GM21825 (cell line): Measurements from ENCODE around the gene PCNP.
"Not testable (repeated sequence)": the region's sequence is repeated elsewhere in the genome, so short reads cannot be mapped to it uniquely, and the experiment has no call there.

Experiments
- ATAC-seq: cut with Tn5 transposase; IDR thresholded peaks from one replicate; pipeline ENCODE4 v1.9.1; 2021; ENCODE audit warnings: mild to moderate bottlenecking, moderate library complexity; ENCODE audit not compliant: unreplicated experiment

Gene PCNP

GRCh38 chr3:101631098-101631796 lies 57.3 kb downstream of the PCNP start:
- no peak for ATAC-seq

DNA sequence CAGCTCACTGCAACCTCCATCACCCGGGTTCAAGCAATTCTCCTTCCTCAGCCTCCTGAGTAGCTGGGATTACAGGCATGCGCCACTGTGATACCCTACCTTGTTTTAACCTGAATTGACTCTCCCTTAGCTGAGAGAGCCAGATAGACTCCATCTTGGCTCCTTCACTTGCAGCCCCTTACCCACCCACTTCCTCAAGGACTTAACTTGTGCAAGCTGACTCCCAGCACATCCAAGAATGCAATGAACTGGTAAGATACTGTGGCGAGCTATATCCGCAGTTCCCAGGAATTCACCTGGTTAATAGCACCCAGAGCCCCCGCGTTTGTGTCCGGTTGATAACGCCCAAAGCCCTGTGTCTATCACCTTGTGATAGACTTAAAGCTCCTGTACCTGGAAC lies 58.0 kb downstream of the PCNP start:
- ATAC-seq: not testable (repeated sequence)

DNA sequence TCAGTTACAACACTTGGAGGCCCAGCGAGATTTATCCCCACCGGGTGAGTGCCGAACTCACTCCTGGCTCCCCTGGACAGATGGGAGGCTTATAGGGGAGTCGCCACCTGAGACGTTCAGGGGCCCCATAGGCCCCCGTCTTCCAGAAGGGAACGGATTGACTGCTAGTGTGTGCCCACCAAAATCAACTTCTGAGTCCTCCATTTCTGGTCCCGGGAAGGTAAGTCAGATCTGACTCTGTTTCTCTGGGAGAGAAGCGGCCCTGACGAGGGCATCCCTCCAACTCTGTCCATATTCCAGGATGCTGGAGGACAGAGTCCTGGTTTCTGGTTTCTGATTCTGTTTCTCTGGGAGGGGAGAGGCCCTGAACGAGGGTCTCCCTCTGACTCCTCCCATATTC lies 58.6 kb downstream of the PCNP start:
- ATAC-seq: no peak

GRCh38 chr3:101633186-101633585 lies 59.2 kb downstream of the PCNP start:
- ATAC-seq: no peak

DNA sequence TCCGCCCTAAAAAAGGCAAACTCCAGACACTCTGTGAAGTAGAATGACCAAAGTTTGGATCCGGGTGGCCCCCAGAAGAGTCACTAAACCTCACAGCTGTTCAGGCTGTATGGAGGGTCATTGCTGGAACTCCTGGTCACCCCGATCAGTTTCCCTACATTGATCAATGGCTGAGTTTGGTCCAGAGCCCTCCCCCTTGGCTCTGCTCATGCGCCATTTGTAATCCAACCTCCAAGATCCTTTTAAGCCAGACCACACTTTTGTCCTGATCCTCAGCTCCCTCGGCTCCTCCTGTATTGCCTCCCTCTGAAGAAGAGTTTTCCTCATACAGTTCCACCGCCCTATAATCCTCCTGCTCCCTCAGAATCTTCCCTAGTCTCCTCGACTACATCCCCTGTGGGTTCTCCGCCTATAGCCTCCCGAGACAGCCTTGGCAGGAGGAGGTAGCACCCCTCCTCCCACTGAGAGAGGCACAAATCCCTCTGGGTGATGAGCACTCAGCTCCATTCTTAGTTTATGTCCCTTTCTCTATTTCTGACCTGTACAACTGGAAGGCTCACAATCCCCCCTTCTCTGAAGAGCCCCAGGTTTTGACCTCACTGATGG lies 60.7 kb downstream of the PCNP start:
- ATAC-seq: no peak

DNA sequence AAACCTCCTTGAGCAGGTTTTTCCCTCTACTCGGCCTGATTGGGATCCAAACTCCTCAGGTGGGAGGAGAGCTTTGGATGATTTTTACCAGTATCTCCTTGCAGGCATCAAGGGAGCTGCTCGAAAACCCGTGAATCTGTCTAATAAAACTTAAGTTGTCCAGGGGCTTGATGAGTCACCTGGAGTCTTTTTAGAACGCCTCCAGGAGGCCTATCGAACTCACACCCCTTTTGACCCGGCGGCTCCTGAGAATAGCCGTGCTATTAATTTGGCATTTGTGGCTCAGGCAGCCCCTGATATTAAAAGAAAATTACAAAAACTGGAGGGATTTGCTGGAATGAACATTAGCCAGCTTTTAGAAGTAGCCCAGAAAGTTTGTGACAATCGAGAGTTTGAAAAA lies 61.4 kb downstream of the PCNP start:
- ATAC-seq: no peak

DNA sequence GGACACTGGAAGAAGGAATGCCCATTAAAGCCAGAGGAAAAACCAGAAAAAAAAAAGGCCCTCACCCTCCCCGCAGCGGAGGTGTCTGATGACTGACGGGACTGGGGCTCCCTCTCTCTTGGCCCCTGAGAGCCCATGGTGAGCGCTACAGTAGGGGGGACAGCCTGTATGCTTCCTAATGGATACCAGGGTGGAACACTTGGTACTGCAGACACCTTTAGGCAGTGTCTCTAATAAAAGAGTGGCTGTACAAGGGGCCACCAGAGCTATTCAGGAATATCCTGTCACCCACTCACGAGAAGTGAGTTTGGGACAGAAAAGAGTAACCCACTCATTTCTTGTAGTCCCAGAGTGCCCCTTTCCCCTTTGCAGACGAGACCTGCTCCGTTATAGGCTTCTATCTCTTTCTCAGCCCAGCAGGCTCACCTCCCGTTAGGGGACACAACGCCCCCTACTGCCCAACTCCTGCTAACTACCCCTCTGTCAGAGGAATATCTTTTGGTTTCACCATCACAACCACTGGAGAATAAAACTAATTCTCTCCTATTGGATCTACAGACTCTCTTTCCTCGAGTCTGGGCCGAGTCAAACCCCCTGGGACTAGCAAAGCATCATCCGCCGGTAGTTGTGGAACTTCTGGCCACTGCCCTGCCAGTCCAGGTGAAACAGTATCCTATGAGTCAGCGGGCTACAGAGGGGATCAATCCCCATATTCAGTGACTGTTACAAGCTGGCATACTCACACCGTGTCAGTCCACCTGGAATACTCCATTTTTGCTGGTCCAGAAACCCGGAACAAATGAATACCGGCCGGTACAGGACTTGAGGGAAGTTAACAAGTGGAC lies 62.2 kb downstream of the PCNP start:
- peak; percentile 88 for ATAC-seq

DNA sequence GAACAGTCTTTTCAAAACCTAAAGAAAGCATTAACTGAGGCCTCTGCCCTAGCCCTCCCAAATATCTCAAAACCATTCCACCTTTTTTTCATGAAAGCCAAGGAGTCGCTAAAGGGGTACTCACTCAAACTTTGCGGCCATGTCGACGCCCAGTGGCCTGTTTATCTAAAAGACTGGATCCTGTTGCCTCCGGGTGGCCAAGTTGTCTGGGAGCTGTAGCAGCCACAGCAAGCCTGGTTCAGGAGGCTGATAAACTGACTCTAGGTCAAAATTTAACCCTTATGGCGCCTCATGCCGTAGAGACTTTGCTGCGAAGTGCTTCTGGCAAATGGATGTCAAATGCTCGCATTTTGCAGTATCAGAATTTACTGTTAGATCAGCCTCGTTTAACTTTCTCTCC lies 63.5 kb downstream of the PCNP start:
- no peak for ATAC-seq

DNA sequence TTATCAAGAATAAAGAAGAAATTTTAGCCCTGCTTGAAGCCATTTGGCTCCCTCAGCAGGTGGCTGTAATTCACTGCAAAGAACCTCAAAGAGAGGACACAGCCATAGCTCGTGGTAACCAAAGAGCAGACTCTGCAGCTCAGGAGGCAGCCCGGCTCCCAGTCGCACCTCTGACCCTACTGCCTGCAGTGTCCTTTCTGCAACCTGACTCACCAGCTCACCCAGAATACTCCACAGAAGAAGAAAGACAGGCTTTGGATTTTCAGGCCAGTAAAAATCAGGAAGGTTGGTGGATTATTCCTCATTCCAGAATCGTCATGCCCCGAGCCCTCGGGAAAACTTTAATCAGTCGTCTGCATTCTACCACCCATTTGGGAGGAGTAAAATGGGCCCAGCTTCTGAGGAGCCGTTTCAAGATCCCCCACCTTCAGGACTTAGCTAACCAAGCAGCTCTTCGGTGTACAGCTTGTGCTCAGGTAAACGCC lies 64.3 kb downstream of the PCNP start:
- no peak for ATAC-seq

- no peak for ATAC-seq
Measured at GRCh38 chr3:101639280-101639963, 65.4 kb downstream of the PCNP start.

GRCh38 chr3:101640256-101640655 lies 66.3 kb downstream of the PCNP start:
- no peak for ATAC-seq

GRCh38 chr3:101641397-101642115 lies 67.6 kb downstream of the PCNP start:
- ATAC-seq: not testable (repeated sequence)

GRCh38 chr3:101642441-101642840 lies 68.5 kb downstream of the PCNP start:
- no peak for ATAC-seq

DNA sequence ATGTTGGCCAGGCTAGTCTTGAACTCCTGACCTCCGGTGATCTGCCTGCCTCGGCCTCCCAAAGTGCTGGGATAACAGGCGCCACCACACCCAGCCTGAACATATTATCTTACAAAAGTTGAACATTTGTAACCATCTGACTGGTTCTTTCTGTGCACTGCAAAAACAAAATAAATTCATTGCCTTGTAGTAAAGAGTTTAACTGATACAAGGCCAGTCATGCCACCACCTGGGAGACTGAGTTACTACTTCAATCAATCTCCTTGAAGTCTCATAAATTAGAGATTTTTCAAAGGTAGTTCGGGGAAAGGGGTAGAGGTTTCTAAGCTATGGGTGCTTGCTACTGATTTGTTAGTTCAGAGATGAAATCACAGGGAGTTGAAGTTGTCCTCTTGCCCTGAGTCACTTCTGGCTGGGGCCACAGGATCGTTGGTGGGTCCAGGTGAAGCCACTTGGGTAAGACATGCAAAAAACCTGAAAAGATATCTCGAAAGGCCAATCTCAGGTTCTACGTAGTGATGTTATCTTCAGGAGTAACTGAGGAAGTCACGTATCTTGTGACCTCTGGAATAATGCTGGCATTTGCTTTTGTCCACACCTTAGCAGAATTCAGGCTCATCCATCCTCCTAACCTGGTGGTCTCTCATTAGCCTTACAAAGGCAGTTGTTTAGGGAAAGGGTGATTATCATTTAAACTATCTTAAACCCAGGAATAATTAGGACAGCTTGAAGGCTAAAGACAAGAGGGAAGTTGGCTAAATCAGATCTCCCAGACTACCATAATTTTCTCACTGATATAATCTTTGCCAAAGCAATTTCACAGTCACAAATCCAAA lies 69.2 kb downstream of the PCNP start:
- no peak for ATAC-seq
